Measurements from ENCODE around the gene BTBD2.

BTBD2 gene

GRCh38 chr19:2050991-2051772 lies 35.7 kb upstream of the BTBD2 start, which contains the start of gene MKNK2:
Gene MKNK2, minus strand, starts transcription at chr19:2051244. Its CDS starts 393 bp downstream, at chr19:2050851.
- DNase-seq (ENCODE audit: low spot score): peak; percentile 99

DNA sequence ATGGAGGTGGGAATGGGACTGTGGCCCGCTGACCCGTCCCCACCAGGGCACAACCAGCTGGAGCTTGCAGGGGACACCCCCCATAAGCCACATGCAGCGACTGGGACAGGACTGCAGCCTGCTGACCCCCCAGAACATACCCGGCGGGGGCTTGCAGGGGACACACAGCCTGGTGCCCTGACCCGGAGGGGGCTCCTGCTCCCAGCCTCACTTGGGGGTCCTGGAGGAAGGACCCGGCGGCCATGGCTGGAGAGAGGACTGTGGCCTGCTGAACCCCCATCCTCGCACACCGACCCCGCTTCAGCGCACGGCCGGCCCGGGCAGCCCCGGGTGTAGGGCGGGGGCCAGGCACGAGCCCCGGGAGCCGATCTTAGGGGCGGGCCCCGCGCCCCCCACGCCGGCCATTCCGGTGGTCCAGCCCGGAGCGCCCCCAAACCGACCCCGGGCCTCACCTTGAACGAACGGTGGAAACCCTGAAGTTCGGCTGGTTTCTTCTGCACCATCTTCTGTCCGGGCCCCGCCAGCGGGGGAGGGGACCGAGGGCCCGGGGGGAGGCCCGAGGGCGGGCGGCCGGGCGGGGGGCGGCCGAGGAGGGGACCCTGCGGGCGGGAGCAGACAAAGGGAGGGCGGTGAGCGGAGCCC lies 35.0 kb upstream of the BTBD2 start:
- DNase-seq (ENCODE audit: low spot score): no peak

DNA sequence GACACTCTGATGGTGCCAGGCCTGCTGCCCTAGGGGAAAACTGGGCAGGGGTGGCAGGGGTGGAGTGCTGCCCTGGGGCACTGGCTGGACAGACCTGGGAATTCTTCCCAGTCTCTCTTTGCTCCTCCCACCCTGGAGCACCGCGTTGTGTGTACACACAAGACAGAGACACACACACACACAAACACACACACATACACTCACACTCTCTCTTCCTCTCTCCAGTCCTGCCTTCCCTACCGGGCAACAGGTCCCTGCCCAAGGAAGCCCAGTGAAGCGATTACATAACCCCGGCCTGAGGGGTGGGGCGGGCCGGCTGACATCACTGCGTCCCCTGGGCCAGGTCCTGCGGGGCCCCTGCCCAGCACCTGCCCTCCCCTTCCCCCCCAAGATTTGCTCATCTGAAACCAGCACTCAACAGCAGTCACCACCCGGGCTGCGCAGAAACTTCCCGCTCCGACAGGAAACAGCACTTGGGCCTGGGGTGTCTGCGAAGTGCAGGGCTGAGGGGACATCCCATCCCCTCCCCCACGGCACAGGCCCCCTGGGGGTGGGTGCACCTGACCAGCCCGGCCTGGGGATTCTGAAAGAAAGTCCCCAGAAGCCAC lies 34.3 kb upstream of the BTBD2 start:
- peak; percentile 45 for DNase-seq (ENCODE audit: low spot score)

DNA sequence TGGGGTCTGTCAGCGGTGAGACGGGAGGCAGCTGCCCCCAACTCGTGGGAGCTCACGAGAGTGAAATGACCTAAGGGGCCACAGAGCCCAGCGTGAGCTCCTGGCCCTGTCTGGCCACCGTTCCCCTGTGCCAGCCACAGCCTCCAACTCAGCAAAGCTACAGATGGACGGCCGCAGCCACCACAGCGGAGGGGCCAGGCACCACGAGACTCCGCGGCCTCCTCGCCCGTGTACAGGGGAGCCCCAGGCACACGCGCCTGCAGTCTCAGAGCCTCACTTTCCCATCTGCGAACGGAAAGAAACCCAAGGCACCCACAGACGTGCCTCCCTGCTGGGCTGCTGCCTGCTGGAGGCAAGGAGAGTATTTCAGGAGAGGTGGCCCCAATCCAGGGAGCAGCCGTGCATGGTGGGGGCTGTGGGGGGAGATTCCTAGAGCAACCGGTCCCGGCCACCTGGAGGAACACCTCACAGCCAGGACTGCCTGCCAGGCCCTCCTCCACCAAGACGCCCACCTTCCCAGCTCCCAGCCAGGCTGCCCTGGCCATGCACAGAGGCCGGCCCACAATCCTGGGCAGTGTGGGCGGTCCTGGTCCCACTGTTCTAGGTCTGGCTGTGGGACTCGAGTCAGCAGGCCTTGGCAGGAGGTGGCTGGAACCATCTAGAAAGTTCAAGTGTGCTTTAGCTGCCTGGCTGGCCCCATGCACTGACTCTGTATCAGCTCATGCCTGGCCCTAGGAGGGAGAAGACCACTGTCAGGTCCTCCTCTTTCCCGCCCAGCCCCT lies 33.6 kb upstream of the BTBD2 start:
- DNase-seq (ENCODE audit: low spot score): no peak

DNA sequence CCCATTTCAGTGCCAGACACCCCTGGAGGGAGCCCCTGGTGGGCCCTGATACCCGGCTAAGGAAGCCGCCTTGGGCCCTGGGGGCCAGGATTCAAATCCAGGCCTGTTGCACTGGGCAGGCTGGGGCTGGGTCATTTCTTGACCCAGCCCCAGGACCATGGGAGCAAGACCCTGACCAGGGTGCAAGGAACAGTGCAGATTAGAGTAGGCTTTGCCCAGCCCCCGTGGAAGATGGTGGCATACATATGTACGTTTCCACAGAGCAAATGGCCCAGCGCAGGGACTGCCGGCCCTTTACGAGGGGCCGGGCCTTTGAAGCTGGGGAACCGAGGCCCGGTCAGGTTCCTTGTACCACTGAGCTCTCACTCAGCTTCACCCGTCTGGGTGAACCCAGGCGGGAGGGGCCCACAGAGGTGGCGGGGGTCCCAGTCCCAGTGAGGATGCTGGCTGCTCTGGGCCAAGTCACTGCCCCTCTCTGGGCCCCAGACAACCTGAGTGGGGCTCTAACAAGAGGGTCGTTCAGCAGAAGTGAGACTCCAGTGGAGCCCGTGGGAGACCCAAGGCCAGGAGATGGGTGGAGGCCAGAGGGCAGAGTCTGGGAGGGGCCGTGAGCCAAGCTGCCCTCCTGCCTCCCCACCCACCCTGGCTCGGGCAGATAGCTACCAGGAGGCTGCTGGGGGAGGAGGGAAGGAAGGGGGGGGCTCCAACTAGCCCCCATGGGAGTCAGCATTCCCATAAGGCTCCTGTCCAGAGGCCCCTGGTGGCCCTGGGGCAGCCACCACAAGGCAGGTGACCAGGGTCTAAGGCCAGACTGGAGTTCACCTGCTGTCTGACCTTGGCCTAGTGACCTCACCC lies 32.8 kb upstream of the BTBD2 start:
- DNase-seq (ENCODE audit: low spot score): no peak

- no peak for DNase-seq (ENCODE audit: low spot score)
These were observed 32.1 kb upstream of the BTBD2 start for GRCh38 chr19:2047449-2048103.

GRCh38 chr19:2047076-2047448 lies 31.5 kb upstream of the BTBD2 start:
- no peak for DNase-seq (ENCODE audit: low spot score)

DNA sequence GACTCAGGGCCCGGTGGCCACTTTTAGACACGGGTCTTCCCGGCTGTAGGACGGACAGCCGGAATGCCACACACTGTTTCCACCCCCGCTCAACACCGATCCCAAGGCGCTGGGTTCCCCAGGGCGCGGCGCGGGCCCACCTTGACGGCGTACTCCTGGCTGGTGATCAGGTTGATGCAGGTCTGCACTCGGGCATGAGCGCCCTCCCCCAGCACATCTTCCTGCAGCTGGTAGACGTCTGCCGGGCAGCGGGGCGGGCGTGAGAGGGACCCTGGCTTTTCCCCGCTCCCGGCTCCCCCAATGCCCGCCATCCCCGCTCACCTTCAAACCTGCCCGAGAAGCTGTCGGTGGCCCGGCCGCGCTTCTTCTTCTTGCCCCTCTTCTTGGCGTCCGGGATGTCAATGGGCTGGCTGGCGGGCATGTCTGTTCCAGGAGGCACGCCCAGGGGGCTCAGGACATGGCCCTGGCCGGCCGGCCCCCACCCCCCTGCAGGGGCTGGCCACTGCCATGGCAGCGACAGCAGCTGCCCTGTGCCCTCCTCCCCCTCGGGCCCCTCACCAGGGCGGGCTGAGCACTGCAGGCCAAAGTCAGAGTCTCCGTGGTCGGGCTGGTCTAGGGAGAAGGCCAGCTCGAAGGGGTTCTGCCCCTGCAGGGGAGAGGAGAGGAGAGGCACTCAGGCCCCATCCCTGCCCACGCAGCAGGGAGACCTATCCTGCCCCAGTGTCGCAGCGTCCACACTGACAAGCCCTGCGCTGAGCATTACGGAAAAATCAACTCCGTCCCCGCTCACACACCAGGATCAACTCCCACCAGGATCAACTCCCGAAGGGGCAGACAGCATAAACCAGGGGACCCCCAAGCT lies 30.8 kb upstream of the BTBD2 start:
- DNase-seq (ENCODE audit: low spot score): no peak

GRCh38 chr19:2045501-2046045 lies 30.1 kb upstream of the BTBD2 start:
- no peak for DNase-seq (ENCODE audit: low spot score)

- no peak for DNase-seq (ENCODE audit: low spot score)
These were observed 29.4 kb upstream of the BTBD2 start for GRCh38 chr19:2044709-2045500.

DNA sequence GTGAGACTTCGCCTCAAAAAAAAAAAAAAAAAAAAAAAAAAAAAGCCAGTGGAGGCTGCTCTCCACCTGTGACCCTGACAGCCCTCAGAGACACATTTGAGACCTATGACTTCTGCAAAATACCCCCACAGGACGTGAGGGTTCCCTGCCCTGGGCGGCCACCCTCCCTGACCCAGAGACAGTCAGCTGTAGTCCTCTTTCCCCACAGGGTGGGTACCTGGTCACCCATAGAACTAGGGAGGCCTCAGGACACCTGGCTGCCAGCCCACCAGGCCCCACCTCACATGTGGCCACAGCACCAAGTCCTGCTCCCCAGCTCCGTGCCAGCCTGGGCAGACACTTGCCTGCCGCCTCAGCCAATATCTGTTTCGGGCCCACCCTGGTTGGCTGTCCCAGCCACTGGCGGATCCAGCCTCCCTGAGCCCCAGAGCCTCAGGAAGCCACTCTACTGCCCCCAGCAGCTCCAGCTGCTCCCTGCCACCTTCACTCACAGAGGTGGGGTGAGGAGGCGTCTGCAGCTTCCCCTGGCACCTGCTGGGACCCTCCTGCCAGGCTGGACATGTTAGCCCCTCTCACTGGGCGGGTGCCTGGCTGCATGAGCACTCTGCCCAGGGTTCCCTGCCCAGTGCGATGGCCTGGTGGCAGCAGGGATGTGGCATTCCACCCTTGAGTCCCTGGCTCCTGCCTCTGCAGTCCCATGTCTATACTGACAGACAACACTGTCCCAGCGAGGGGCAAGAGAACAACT lies 28.6 kb upstream of the BTBD2 start:
- DNase-seq (ENCODE audit: low spot score): no peak

GRCh38 chr19:2043251-2043641 lies 27.7 kb upstream of the BTBD2 start:
- no peak for DNase-seq (ENCODE audit: low spot score)

- no peak for DNase-seq (ENCODE audit: low spot score)
These were observed 27.2 kb upstream of the BTBD2 start for GRCh38 chr19:2042485-2043250.

- DNase-seq (ENCODE audit: low spot score): peak; percentile 95
These were observed 26.4 kb upstream of the BTBD2 start for GRCh38 chr19:2041683-2042484.

- DNase-seq (ENCODE audit: low spot score): no peak
These were observed 25.8 kb upstream of the BTBD2 start for GRCh38 chr19:2041433-2041682.

GRCh38 chr19:2040647-2041432 lies 25.3 kb upstream of the BTBD2 start:
- no peak for DNase-seq (ENCODE audit: low spot score)
